Activated T-cell treated with anti-CD3 and anti-CD28 coated beads, Interleukin-2, amount 50 U/mL, for 4 hours (primary cell): ENCODE results near the gene MS4A4E. TPM values are rescaled to one million over a fixed set of nuclear protein-coding genes. Genes with fewer than 3 reads are reported as not detected.
"Not testable (repeated sequence)": the region's sequence is repeated elsewhere in the genome, so short reads cannot be mapped to it uniquely, and the experiment has no call there.

Experiments
- ATAC-seq, 2 donors: fragments of 200-7000 bp; cut with Tn5 transposase; one replicate each; pipeline ENCODE4 v1.10.0; 2021
- DNase-seq: peaks from one replicate; pipeline ENCODE4 v3.0.0-alpha.2; 2020
- H3K27me3 Mint-ChIP-seq: one replicate; pipeline ENCODE4 v1.8.0; 2021; ENCODE audit warnings: low read depth, mixed read lengths
- H3K36me3 Mint-ChIP-seq: one replicate; pipeline ENCODE4 v1.8.0; 2022; ENCODE audit warnings: mixed read lengths; ENCODE audit not compliant: insufficient read depth
- H3K4me1 Mint-ChIP-seq: one replicate; pipeline ENCODE4 v1.8.0; 2021; ENCODE audit warnings: low read depth, mixed read lengths
- H3K4me3 Mint-ChIP-seq: one replicate; pipeline ENCODE4 v1.8.0; 2021; ENCODE audit warnings: mild to moderate bottlenecking, moderate library complexity, mixed read lengths
- H3K9me3 Mint-ChIP-seq: one replicate; pipeline ENCODE4 v1.8.0; 2021; ENCODE audit warnings: mixed read lengths
- total RNA-seq, 3 donors: library from RNA; stranded (reverse); gene quantifications; one replicate each; pipeline ENCODE4 v1.2.1, GENCODE V29; 2021

The MS4A4E gene
- total RNA-seq, 3 donors from 2014 or later, result not detected

DNA sequence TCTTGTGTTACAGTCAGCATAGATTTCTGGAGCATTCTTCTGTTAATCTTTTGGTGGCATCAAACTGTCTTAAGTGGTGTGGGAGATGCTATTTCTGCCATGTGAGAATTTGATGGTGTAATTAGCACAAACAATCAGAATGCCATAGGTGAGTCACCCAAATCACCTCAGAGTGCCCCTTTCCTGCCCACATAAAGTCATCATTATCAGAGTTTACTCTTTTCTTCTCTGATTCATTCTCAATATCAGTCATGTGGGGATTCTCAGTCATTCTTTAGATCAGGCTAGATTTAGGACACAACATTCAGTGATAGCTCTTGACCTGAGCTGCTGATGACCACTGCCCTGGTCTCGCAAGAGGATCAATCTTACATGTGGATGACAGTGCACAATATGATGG, 36.3 kb downstream of the MS4A4E start:
- H3K9me3 Mint-ChIP-seq, result no peaks in the 10 kb centered on the region
- peaks cover 12% of the 10 kb centered on the region for H3K27me3 Mint-ChIP-seq
- ATAC-seq (peak; percentile 75), DNase-seq (no peak)
- no peak overlapping the region for H3K4me3 Mint-ChIP-seq
- H3K36me3 Mint-ChIP-seq, result no peaks in the 10 kb centered on the region
- H3K4me1 Mint-ChIP-seq, result peaks cover 4% of the 10 kb centered on the region

DNA sequence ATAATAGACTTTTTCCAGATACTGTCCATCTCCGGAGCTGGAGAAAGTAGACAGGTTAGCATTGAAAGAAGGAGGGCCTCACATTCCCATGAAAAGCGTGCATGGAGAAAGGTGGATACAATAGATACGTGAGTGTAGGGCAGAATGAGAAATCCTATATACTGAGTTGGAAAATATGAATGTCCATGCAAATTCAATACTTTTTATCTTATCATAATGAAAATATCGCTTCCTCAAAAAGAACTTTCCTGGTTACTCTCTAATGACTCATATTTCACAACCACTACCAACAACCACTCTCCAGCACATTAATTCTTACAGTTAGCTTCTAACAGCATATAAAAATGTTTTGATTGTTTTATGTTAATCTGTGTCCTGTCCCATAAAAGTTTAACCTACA, 38.0 kb downstream of the MS4A4E start:
- H3K4me1 Mint-ChIP-seq, result peaks cover 4% of the 10 kb centered on the region
- no peak for DNase-seq
- H3K9me3 Mint-ChIP-seq, result no peaks in the 10 kb centered on the region
- no peak for ATAC-seq
- peaks cover 11% of the 10 kb centered on the region for H3K27me3 Mint-ChIP-seq
- H3K36me3 Mint-ChIP-seq, result no peaks in the 10 kb centered on the region
- no peak overlapping the region for H3K4me3 Mint-ChIP-seq

DNA sequence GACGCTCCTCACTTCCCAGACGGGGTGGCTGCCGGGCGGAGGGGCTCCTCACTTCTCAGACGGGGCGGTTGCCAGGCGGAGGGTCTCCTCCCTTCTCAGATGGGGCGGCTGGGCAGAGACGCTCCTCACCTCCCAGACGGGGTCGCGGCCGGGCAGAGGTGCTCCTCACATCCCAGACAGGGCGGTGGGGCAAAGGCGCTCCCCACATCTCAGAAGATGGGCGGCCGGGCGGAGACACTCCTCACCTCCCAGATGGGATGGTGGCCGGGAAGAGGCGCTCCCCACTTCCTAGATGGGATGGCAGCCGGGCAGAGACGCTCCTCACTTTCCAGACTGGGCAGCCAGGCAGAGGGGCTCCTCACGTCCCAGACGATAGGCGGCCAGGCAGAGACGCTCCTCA, 41.6 kb downstream of the MS4A4E start:
- H3K27me3 Mint-ChIP-seq, DNase-seq, H3K4me3 Mint-ChIP-seq, ATAC-seq, H3K4me1 Mint-ChIP-seq, H3K9me3 Mint-ChIP-seq, H3K36me3 Mint-ChIP-seq: not testable (repeated sequence)

DNA sequence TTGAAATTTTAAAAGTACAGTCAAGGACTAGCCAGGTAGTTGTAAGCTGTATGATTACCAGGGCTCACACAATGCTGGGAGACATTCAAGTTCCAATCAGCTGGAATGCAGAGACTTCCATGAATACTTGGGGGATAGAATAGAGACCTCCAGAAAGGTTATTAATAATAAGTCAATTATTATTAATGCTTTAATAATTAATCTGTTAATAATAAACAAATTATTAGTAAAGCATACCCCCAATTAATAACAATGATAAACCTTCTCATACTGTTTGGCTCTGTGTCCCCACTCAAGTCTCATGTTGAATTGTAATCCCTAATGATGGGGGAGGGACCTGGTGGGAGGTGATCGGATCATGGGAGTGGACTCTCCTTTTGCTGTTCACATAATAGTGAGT, 45.5 kb downstream of the MS4A4E start:
- H3K4me1 Mint-ChIP-seq, result peaks cover 3% of the 10 kb centered on the region
- DNase-seq, result no peak
- no peaks in the 10 kb centered on the region for H3K9me3 Mint-ChIP-seq
- no peak overlapping the region for H3K4me3 Mint-ChIP-seq
- H3K36me3 Mint-ChIP-seq, result no peaks in the 10 kb centered on the region
- no peak for ATAC-seq
- H3K27me3 Mint-ChIP-seq, result peaks cover 8% of the 10 kb centered on the region

DNA sequence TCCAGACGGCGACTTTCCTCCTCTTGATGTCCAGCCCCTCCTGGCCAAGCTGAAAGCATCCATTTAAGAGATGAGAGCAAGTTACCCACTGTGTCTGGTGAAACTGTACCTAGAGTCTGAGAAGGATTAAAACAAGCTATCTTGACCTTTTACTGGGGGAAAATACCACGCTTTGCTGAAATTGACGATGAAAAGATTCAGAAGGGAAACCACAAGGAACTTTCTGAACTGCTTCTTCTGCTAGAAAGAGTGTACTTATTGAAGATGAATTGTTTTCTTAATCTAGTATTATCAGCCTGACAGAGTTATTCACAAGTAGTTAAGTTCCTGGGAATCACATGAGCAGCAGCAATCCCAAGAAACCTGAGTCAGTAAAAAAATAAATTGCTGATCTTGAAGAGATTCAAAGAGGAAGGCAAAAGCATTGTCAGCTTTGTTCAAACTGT, 47.0 kb downstream of the MS4A4E start:
- Mint-ChIP-seq H3K4me1 (peaks cover 3% of the 10 kb centered on the region), H3K4me3 (no peak overlapping the region), H3K36me3 (no peaks in the 10 kb centered on the region), H3K9me3 (no peaks in the 10 kb centered on the region), H3K27me3 (peaks cover 8% of the 10 kb centered on the region)
- DNase-seq (no peak), ATAC-seq (no peak)

DNA sequence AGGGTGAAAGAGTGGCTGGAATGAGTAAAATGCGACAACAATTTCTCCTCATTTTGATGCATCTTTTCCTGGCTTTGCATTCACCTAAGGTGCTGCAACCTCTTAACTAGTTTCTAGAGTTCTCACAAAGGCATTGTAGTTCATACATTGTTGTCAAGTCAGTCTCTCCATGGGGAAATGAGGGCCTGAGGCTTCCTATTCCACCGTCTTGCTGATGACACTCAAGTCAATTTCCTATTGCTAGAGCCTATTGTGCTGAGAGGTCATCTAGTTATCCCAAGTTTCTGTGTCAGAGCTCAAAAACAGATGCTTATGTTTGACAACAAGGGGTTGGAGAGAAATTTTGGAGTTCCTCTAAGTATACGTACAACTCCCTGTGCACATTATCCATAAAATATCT, 48.4 kb downstream of the MS4A4E start:
- peaks cover 3% of the 10 kb centered on the region for H3K4me1 Mint-ChIP-seq
- no peak for DNase-seq
- no peak for ATAC-seq
- no peak overlapping the region for H3K4me3 Mint-ChIP-seq
- H3K27me3 Mint-ChIP-seq, result peaks cover 8% of the 10 kb centered on the region
- no peaks in the 10 kb centered on the region for H3K36me3 Mint-ChIP-seq
- no peaks in the 10 kb centered on the region for H3K9me3 Mint-ChIP-seq

DNA sequence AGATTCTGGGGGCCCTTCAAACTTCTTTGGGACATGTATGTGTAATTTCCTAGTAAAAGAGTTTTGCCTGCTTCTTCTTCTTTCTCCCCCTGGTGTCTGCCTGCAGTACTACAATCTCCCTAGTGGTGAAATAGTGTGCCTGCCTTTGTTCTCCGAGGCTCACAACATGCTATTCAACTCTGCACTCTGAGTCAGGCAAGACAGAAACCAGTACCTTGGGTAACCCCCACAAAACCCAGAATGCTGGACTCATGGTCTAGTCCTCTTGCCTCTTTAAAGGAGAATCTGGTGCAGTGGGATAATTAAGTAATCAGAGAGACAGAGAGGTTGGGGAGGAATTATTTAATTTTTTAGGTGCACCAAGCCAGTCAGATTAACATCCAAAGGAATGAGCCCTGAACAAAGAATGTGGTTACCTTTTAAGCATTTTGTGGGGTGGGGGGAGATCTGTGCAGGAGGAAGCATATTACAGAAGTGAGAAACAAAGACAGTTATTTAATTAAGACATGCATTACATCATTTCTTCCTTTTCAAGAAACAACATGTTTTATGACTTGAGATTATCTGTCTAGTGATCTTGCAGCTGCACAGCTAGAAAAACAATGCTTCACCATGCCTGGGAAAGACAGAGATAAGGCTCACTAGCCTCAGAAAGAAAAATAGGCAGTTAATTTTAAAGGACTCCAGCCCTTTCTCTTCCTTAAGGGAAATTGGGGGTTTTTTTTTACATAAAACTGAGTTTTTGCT, 49.1 kb downstream of the MS4A4E start:
- peaks cover 8% of the 10 kb centered on the region for H3K27me3 Mint-ChIP-seq
- peak; percentile 92 to 99 for ATAC-seq
- H3K4me3 Mint-ChIP-seq, result no peak overlapping the region
- H3K4me1 Mint-ChIP-seq, result peaks cover 3% of the 10 kb centered on the region
- no peaks in the 10 kb centered on the region for H3K36me3 Mint-ChIP-seq
- peak; percentile 43 for DNase-seq
- H3K9me3 Mint-ChIP-seq, result no peaks in the 10 kb centered on the region

DNA sequence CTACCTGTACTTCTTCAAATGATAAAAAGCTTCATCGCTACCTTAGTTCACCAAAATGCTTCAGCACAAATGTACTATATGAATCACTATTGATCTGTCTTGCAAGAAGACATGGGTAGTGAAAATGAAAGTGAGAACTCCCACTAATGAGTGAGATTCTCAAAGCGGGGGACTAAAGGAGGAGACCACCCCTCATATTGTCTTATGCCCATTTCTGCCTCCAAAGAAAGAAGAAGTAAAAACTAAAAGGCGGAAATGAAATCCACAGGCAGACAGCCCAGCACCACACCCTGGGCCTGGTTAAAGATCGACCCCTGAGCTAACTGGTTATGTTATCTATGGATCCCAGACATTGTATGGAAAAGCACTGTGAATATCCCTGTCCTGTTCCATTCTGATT, 50.4 kb downstream of the MS4A4E start:
- DNase-seq, H3K4me3 Mint-ChIP-seq, H3K9me3 Mint-ChIP-seq, H3K36me3 Mint-ChIP-seq, H3K27me3 Mint-ChIP-seq, ATAC-seq, H3K4me1 Mint-ChIP-seq: not testable (repeated sequence)

DNA sequence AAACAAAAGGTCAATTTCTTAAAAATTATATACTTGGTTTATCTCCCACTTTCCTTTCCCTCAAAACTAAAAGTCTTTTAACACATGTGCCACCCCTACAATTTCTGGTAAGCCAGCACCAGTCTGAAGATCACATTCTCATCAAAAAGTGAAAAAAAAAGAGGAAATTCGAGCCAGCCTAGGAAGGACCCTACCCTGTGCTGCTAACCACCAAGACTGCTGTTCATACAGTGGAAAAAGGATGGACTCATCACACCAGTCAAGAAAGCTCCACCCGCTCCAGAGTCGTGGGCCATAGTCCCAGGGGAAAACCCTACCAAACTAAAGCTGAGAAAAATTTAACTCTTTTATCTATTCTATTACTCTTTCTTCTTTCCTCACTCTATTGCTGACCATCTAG, 54.5 kb downstream of the MS4A4E start:
- H3K4me1 Mint-ChIP-seq, H3K9me3 Mint-ChIP-seq, DNase-seq, H3K27me3 Mint-ChIP-seq, H3K36me3 Mint-ChIP-seq, H3K4me3 Mint-ChIP-seq, ATAC-seq: not testable (repeated sequence)

DNA sequence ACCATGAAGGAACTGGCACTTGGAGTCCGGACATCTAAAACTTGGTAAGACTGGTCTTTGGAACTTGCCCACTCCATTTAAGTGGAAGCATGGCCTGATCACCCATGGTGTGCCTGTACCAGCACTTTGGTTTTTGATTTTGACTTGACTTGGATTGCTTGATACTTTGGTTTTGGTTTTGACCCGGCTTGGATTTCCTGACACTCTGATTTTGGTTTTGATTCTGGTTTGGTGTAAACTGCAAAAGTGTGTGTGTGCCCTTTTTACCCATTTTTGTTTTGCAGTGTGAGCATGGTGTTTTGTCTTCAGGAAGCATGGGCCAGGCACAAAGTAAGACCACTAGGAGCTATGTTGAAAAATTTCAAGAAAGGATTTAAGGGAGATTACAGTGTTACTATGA, 56.8 kb downstream of the MS4A4E start:
- not testable (repeated sequence) for H3K4me1 Mint-ChIP-seq, H3K27me3 Mint-ChIP-seq, H3K9me3 Mint-ChIP-seq, H3K4me3 Mint-ChIP-seq, DNase-seq, ATAC-seq, H3K36me3 Mint-ChIP-seq

DNA sequence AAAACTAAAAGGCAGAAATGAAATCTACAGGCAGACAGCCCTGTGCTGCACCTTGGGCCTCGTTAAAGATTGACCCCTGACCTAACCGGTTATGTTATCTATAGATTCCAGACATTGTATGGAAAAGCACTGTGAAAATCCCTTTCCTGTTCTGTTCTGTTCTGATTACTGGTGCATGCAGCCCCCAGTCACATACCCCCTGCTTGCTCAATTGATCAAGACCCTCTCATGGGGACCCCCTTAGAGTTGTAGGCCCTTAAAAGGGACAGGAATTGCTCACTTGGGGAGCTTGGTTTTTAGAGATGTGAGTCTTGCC, 57.5 kb downstream of the MS4A4E start:
- DNase-seq, H3K4me1 Mint-ChIP-seq, H3K27me3 Mint-ChIP-seq, H3K4me3 Mint-ChIP-seq, H3K9me3 Mint-ChIP-seq, H3K36me3 Mint-ChIP-seq, ATAC-seq: not testable (repeated sequence)

DNA sequence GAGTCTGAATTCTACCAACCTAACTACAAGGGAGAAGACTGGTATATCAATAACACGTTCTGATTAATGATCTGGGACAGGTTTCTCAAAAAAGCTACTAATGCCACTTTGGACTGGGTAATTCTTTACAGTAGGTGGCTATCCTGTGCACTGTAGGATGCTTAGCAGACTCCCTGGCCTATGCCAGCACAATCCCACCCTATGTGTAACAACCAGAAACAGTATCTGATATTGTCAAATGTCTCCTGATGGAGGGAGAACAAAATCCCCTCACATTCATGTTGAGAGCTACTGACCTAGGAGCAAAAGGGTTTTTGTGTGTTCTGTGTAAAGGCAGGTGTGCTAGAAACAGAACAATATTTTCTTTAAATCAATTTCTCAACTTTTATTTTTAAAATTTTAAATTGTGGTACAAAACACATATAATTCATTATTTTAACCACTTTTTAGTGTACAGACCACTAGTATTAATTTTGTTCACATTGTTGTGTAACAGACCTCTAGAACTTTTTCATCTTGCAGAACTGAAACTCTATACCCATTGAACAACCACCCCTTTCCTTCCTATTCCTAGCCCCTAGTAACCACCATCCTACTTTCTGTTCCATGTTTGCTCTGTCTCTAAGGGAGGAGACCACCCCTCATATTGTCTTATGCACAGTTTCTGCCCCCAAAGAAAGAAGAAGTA, 58.0 kb downstream of the MS4A4E start:
- H3K27me3 Mint-ChIP-seq, result peaks cover 6% of the 10 kb centered on the region
- ATAC-seq (no peak), DNase-seq (no peak)
- peaks cover 6% of the 10 kb centered on the region for H3K9me3 Mint-ChIP-seq
- H3K4me1 Mint-ChIP-seq, result peaks cover 5% of the 10 kb centered on the region
- H3K4me3 Mint-ChIP-seq, result no peak overlapping the region
- no peaks in the 10 kb centered on the region for H3K36me3 Mint-ChIP-seq

DNA sequence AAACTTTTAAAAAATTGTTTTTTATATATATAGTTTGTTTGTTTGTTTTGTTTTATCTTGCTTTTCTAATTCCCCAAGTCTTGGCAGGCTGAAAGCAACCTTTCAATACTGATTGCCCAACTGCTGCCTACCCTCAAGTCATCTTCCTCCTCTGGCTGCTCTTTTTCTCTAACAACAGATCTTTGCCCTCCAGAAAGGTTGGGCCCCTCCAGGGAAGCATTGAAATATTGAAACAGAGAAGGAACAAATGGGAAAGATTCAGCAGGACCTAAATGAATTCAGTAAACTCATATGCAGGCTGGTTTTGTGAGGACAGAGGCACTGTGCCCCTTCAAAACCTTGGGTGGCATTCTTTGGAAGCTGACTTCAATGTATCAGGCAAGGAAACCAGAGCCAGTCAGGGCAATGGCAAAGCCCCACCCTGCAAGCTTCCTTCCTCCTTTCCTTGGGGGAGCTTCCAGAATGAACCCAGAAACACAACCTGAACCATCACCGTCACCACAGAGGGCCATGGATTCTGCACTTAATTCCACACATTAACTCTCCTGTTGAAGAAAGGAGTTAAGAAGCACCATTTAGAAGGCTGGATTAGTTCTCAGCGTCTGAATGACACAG, 59.2 kb downstream of the MS4A4E start:
- Mint-ChIP-seq H3K27me3 (peaks cover 13% of the 10 kb centered on the region), H3K4me1 (peaks cover 5% of the 10 kb centered on the region), H3K9me3 (peaks cover 6% of the 10 kb centered on the region), H3K4me3 (no peak overlapping the region), H3K36me3 (no peaks in the 10 kb centered on the region)
- ATAC-seq (no peak), DNase-seq (no peak)

DNA sequence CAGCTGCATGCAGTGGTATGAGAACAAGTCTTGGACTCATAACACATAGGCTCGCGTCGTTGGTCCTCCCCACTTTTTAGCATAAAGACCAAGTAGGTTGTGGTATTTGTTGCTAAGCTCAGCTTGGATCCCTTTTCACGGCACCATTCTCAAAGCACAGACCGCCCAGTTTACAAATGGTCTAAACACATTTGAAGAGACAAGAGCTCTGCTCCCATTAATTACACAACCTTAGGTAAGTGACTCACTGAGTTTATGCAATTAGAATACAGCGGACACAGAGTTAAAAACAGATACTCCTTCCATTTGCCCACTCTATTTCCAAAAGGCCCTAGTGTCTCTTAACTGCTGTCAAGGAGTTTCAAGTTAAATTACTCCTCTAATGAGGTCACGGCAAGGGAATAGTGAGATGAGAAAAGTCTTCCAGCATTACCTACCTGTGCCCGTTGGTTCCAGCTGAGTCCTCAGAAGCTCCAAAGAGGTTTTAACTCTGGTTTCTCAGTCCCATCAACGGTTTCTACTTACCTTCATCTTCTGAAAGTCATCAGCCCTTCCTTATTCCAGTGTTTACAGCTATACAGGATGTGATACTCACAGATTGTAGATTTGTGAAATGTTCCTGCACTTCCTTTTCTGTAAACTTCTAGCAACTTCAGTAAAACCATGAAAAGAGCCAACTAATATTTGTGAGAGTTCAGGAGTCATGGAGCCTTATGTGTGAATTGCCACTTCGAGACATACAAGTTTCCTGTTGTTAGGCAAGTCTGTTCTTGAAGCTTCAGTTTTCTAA, 60.2 kb downstream of the MS4A4E start, which contains the start of gene MS4A6A:
MS4A6A (minus strand) TSS at position 543 of the 790 bp plus-strand sequence. CDS start 1,356 bp downstream, outside the sequence.
- Mint-ChIP-seq H3K36me3 (no peaks in the 10 kb centered on the region), H3K4me1 (peaks cover 5% of the 10 kb centered on the region), H3K27me3 (peaks cover 13% of the 10 kb centered on the region), H3K4me3 (no peak within 1 kb of the TSS), H3K9me3 (peaks cover 6% of the 10 kb centered on the region)
- ATAC-seq (no peak), DNase-seq (no peak)
